Trophoblast cell (in vitro differentiated cells and primary cell): Measurements from ENCODE around the gene NSF.
A peak's percentile ranks its signal among the peaks of the same experiment; 100 is the strongest.

Experiments
- DNase-seq, 2 donors: peaks; one replicate each; pipeline ENCODE4 v3.0.0-alpha.2; 2016
- H2AFZ ChIP-seq: 2 replicates; pipeline ENCODE4 v1.6.1; 2013; ENCODE audit warnings: low read length, moderate library complexity, mild to moderate bottlenecking; ENCODE audit not compliant: insufficient read depth, poor library complexity
- H2AK5ac ChIP-seq: 2 replicates; pipeline ENCODE4 v1.6.1; 2013; ENCODE audit warnings: mild to moderate bottlenecking, low read length
- H2BK120ac ChIP-seq: 2 replicates; pipeline ENCODE4 v1.6.1; 2013; ENCODE audit warnings: low read length, mild to moderate bottlenecking, moderate library complexity; ENCODE audit not compliant: insufficient read depth, poor library complexity
- H2BK12ac ChIP-seq: 2 replicates; pipeline ENCODE4 v1.6.1; 2013; ENCODE audit warnings: mild to moderate bottlenecking, low read length, moderate library complexity
- H2BK5ac ChIP-seq: 2 replicates; pipeline ENCODE4 v1.6.1; 2013; ENCODE audit warnings: low read length, low read depth, moderate library complexity, mild to moderate bottlenecking; ENCODE audit not compliant: poor library complexity
- H3K14ac ChIP-seq: 2 replicates; pipeline ENCODE4 v1.6.1; 2013; ENCODE audit warnings: mild to moderate bottlenecking, low read length
- H3K18ac ChIP-seq: 2 replicates; pipeline ENCODE4 v1.6.1; 2013; ENCODE audit warnings: mild to moderate bottlenecking, low read length
- H3K23ac ChIP-seq: 2 replicates; pipeline ENCODE4 v1.6.1; 2013; ENCODE audit warnings: low read length
- H3K27ac ChIP-seq: 2 replicates; pipeline ENCODE4 v1.5.1; 2013; ENCODE audit warnings: low read depth, mild to moderate bottlenecking, inconsistent platforms, low read length, moderate library complexity
- H3K27me3 ChIP-seq: 2 replicates; pipeline ENCODE4 v1.6.1; 2013; ENCODE audit warnings: inconsistent platforms, mild to moderate bottlenecking, low read length, moderate library complexity; ENCODE audit not compliant: insufficient read depth
- H3K36me3 ChIP-seq, 2 experiments: 1 replicate in 1 of 2; 2 replicates in 1 of 2; pipeline ENCODE4 v1.6.1; 2013; ENCODE audit warnings: low read length in 2 of 2, mild to moderate bottlenecking in 2 of 2, moderate library complexity in 1 of 2; ENCODE audit not compliant: insufficient read depth in 2 of 2, control insufficient read depth in 1 of 2
- H3K4ac ChIP-seq: 2 replicates; pipeline ENCODE4 v1.6.1; 2013; ENCODE audit warnings: low read depth, mild to moderate bottlenecking, low read length, moderate library complexity
- H3K4me1 ChIP-seq, 2 experiments: 1 replicate in 1 of 2; 2 replicates in 1 of 2; pipeline ENCODE4 v1.6.1; 2013; ENCODE audit warnings: low read length in 2 of 2, mild to moderate bottlenecking in 2 of 2, moderate library complexity in 1 of 2; ENCODE audit not compliant: insufficient read depth in 2 of 2, control insufficient read depth in 1 of 2
- H3K4me2 ChIP-seq: 2 replicates; pipeline ENCODE4 v1.6.1; 2013; ENCODE audit warnings: inconsistent platforms, mild to moderate bottlenecking, low read length, moderate library complexity
- H3K4me3 ChIP-seq: 2 replicates; pipeline ENCODE4 v1.5.1; 2013; ENCODE audit warnings: mild to moderate bottlenecking, low read depth, low read length, inconsistent platforms
- H3K79me1 ChIP-seq: one replicate; pipeline ENCODE4 v1.6.1; 2013; ENCODE audit warnings: low read length
- H3K79me2 ChIP-seq: 2 replicates; pipeline ENCODE4 v1.6.1; 2013; ENCODE audit warnings: low read length, mild to moderate bottlenecking; ENCODE audit not compliant: control insufficient read depth, insufficient read depth, poor library complexity
- H3K9ac ChIP-seq: 2 replicates; pipeline ENCODE4 v1.6.1; 2013; ENCODE audit warnings: mild to moderate bottlenecking, low read length
- H3K9me3 ChIP-seq: 2 replicates; pipeline ENCODE4 v1.6.1; 2013; ENCODE audit warnings: low read depth, mild to moderate bottlenecking, control low read depth, inconsistent platforms, low read length; ENCODE audit not compliant: insufficient read depth
- H4K12ac ChIP-seq: 2 replicates; pipeline ENCODE4 v1.6.1; 2013; ENCODE audit warnings: low read depth, mild to moderate bottlenecking, low read length, moderate library complexity
- H4K8ac ChIP-seq: 2 replicates; pipeline ENCODE4 v1.6.1; 2013; ENCODE audit warnings: low read depth, mild to moderate bottlenecking, low read length, moderate library complexity
- H4K91ac ChIP-seq: one replicate; pipeline ENCODE4 v1.6.1; 2013; ENCODE audit warnings: low read depth, mild to moderate bottlenecking, low read length, moderate library complexity
- WGBS: extraction: QIAGEN DNeasy Blood & Tissue Kit; methylation state at CpG from one replicate; pipeline ENCODE4 v1.1.7; 2013; ENCODE audit warnings: missing lambda C conversion rate; ENCODE audit not compliant: insufficient read length, insufficient coverage; ENCODE audit errors: extremely low coverage; 5-methylcytosine and 5-hydroxymethylcytosine counted together

The NSF gene

DNA sequence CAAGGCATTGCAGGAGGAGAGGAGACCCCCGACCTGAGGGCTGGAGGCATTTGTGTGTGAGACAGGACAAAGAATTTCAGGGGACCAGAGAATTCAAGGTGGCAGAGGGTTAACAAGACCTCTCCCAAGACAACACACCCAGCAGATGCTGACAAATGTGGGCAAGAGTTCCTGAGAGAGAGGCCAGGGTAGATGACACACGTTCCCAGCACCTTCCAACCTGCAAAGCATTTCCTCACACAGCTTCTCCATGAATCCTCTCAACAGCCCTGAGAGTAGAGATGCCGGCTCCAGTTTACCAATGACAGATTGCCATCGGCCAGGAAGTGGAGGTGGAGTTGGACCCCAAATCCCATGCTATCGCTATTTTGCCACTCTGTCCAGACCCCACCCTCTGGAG lies 203.1 kb downstream of the NSF start:
- H4K8ac ChIP-seq: no peak overlapping the region
- no peak overlapping the region for H2BK120ac ChIP-seq
- H3K9ac ChIP-seq: no peak overlapping the region
- no peak overlapping the region for H3K4me3 ChIP-seq
- no peak overlapping the region for H4K12ac ChIP-seq
- H2AK5ac ChIP-seq: no peak overlapping the region
- H3K27me3 ChIP-seq: no peaks in the 10 kb centered on the region
- peaks cover 7% of the 10 kb centered on the region for H3K9me3 ChIP-seq
- H2BK5ac ChIP-seq: no peak overlapping the region
- H3K18ac ChIP-seq: no peak overlapping the region
- no CpG with 5 or more reads among the region's 5 CpGs for WGBS
- no peak overlapping the region for H3K4me2 ChIP-seq
- H3K27ac ChIP-seq: no peak overlapping the region
- H4K91ac ChIP-seq: no peak overlapping the region
- no peaks in the 10 kb centered on the region for H3K36me3 ChIP-seq
- H2AFZ ChIP-seq: no peak overlapping the region
- no peaks in the 10 kb centered on the region for H3K79me2 ChIP-seq
- peak; percentile 61 to 68 for DNase-seq
- peaks cover 7 to 11% of the 10 kb centered on the region in 2 experiments for H3K4me1 ChIP-seq
- H3K14ac ChIP-seq: no peak overlapping the region
- H2BK12ac ChIP-seq: no peak overlapping the region
- no peak overlapping the region for H3K4ac ChIP-seq
- no peak overlapping the region for H3K23ac ChIP-seq
- no peaks in the 10 kb centered on the region for H3K79me1 ChIP-seq

DNA sequence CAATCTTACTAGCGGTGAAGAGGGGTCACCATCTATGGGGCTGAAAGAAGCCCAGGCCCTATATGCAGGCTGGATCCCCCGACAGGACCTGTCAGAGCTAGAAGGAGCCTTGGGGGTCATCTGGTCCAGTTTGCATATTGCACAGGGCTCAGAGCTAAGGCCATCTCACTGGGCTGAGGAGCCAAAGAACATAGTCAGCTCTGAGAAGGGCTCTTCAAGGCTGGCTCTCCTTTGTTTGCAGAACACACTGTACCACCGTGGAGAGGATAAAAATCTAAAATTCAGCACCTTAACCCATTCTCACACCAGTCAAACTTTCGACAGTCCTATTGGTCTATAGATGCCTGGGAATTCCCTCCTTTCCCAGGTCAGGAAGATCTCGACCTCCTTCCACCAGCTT lies 203.8 kb downstream of the NSF start:
- no peak overlapping the region for H2BK120ac ChIP-seq
- no peak overlapping the region for H3K9ac ChIP-seq
- H2AFZ ChIP-seq: no peak overlapping the region
- H3K18ac ChIP-seq: no peak overlapping the region
- no peaks in the 10 kb centered on the region for H3K79me2 ChIP-seq
- H3K4ac ChIP-seq: no peak overlapping the region
- H3K4me3 ChIP-seq: no peak overlapping the region
- no peak for DNase-seq
- H4K12ac ChIP-seq: no peak overlapping the region
- H3K27me3 ChIP-seq: no peaks in the 10 kb centered on the region
- no peaks in the 10 kb centered on the region for H3K79me1 ChIP-seq
- no peaks in the 10 kb centered on the region for H3K36me3 ChIP-seq
- H2BK5ac ChIP-seq: no peak overlapping the region
- no peak overlapping the region for H2AK5ac ChIP-seq
- no CpG with 5 or more reads among the region's 5 CpGs for WGBS
- H4K8ac ChIP-seq: no peak overlapping the region
- H3K14ac ChIP-seq: no peak overlapping the region
- H3K23ac ChIP-seq: no peak overlapping the region
- H3K9me3 ChIP-seq: peaks cover 5% of the 10 kb centered on the region
- H3K4me1 ChIP-seq: peaks cover 7 to 11% of the 10 kb centered on the region in 2 experiments
- no peak overlapping the region for H3K27ac ChIP-seq
- H2BK12ac ChIP-seq: no peak overlapping the region
- no peak overlapping the region for H4K91ac ChIP-seq
- no peak overlapping the region for H3K4me2 ChIP-seq

DNA sequence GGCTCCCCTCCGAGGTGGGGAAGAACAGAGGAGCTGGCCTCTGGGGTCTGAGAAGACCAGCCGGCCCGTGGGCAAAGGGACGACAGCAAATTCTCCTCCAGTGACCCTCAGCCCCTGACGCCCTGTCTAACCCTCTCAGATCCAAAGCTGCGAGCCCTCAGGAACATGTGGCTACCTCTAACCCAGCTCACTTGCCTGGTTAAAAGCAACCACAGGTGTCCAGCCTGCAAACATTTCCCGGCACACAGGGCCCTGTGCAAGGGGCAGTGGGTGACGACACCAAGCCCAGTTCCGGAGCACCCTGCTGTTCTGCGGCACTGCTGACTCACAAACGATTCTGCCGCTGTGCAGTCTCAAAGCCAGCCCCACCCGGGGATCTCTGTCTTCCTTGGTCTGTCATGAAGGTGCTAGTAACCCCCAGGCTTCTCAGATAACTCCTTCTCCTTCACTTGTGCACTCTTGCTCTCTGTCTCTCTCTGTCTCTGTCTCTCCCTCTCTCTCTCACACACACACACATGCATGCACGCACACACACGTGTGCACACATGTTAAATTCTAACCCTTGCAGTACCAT lies 205.0 kb downstream of the NSF start:
- Histone ChIP-seq H3K79me1 (no peaks in the 10 kb centered on the region), H3K9ac (no peak overlapping the region), H3K23ac (no peak overlapping the region), H3K14ac (no peak overlapping the region), H3K18ac (no peak overlapping the region), H3K4ac (no peak overlapping the region), H3K27me3 (no peaks in the 10 kb centered on the region), H4K12ac (no peak overlapping the region), H3K27ac (no peak overlapping the region), H3K4me2 (no peak overlapping the region), H3K4me3 (no peak overlapping the region), H4K8ac (no peak overlapping the region), H2BK12ac (no peak overlapping the region), H4K91ac (no peak overlapping the region), H3K9me3 (no peaks in the 10 kb centered on the region), H3K79me2 (no peaks in the 10 kb centered on the region), H2AFZ (no peak overlapping the region), H2AK5ac (no peak overlapping the region), H2BK5ac (no peak overlapping the region), H3K4me1 (peaks cover 7 to 11% of the 10 kb centered on the region in 2 experiments), H3K36me3 (no peaks in the 10 kb centered on the region), H2BK120ac (no peak overlapping the region)
- WGBS: no CpG with 5 or more reads among the region's 15 CpGs
- peak; percentile 78 to 88 for DNase-seq

DNA sequence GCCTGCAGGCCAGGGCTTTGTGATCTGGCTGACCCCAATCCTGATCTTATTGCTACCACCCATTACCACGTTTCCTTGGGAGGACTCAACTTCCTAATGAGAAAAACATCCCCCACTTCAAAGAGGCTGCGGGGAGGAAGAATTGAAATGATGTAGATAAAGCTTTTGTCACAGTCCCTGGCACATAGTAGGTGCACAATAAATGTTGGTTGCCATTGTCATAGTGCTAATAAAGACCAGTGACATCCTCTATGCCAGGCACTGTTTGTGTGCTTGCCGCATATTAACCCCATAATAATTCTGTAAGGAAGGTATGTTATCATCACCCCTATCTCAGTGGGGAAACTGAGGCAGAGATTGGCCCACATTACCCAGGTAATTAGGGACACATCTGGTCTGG lies 205.6 kb downstream of the NSF start:
- no peak for DNase-seq
- WGBS: no CpG with 5 or more reads among the region's 3 CpGs
- H3K27ac ChIP-seq: no peak overlapping the region

More for the DNA sequence above, 205.6 kb downstream of the NSF start:
- Histone ChIP-seq H3K79me1 (no peaks in the 10 kb centered on the region), H3K9me3 (no peaks in the 10 kb centered on the region), H3K14ac (no peak overlapping the region), H3K23ac (no peak overlapping the region), H3K36me3 (no peaks in the 10 kb centered on the region), H3K4me2 (no peak overlapping the region), H3K4me1 (peaks cover 7 to 11% of the 10 kb centered on the region in 2 experiments), H4K8ac (no peak overlapping the region), H3K9ac (no peak overlapping the region), H2BK5ac (no peak overlapping the region), H4K91ac (no peak overlapping the region), H3K79me2 (no peaks in the 10 kb centered on the region), H3K27me3 (no peaks in the 10 kb centered on the region), H2AK5ac (no peak overlapping the region), H2BK12ac (no peak overlapping the region), H4K12ac (no peak overlapping the region), H3K18ac (no peak overlapping the region), H2BK120ac (no peak overlapping the region), H3K4me3 (no peak overlapping the region), H2AFZ (no peak overlapping the region), H3K4ac (no peak overlapping the region)
